AG08395 (cell line): ENCODE data around the gene EFHC2.

Experiments
- DNase-seq: peaks from one replicate; pipeline ENCODE4 v3.0.0; 2012; ENCODE audit warnings: mixed read lengths, low spot score

EFHC2 gene

GRCh38 chrX:44152852-44153251 is 190.6 kb downstream of the EFHC2 start:
- DNase-seq, result no peak

GRCh38 chrX:44147130-44147529 is 196.3 kb downstream of the EFHC2 start:
- DNase-seq, result no peak

GRCh38 chrX:44144177-44144945 is 199.1 kb downstream of the EFHC2 start:
- DNase-seq, result no peak

GRCh38 chrX:44143061-44143602 is 200.3 kb downstream of the EFHC2 start:
- DNase-seq, result no peak

GRCh38 chrX:44130189-44130588 is 213.3 kb downstream of the EFHC2 start:
- DNase-seq, result no peak

- DNase-seq, result no peak
These were observed 230.1 kb downstream of the EFHC2 start for GRCh38 chrX:44113337-44113736.

- no peak for DNase-seq
These were observed 236.6 kb downstream of the EFHC2 start for GRCh38 chrX:44106864-44107263.

GRCh38 chrX:44105228-44105913 is 238.1 kb downstream of the EFHC2 start:
- no peak for DNase-seq

- no peak for DNase-seq
These were observed 238.8 kb downstream of the EFHC2 start for GRCh38 chrX:44104699-44105098.

- no peak for DNase-seq
These were observed 242.2 kb downstream of the EFHC2 start for GRCh38 chrX:44101281-44101680.

GRCh38 chrX:44099366-44099765 is 244.1 kb downstream of the EFHC2 start:
- no peak for DNase-seq
